Adrenal gland (tissue), 12 donors: ENCODE results near the gene KLK6. TPM values are rescaled to one million over a fixed set of nuclear protein-coding genes. Genes with fewer than 3 reads are reported as not detected.

Experiments used
- DNase-seq, 7 donors: peaks; one replicate each; pipeline ENCODE4 v3.0.0-alpha.2; 2019 to 2020
- H3K27ac ChIP-seq, 5 donors: fragments of 200-600 bp; sonication (generic) in 4 of 5; 1 replicate in 3 of 5; 2 replicates in 2 of 5; pipeline versions ENCODE4 v1.5.1 to v1.8.0; 2016 to 2020; ENCODE audit warnings: mild to moderate bottlenecking in 1 of 5
- H3K27me3 ChIP-seq: fragments of 200-600 bp; 2 replicates; pipeline ENCODE4 v1.8.0; 2021
- H3K36me3 ChIP-seq, 2 donors: fragments of 200-600 bp; replicated peaks in 1 of 2; 1 replicate in 1 of 2; 2 replicates in 1 of 2; pipeline versions ENCODE4 v1.5.1 to v1.8.0; 2018 to 2022
- H3K4me1 ChIP-seq, 2 donors: fragments of 200-600 bp; replicated peaks in 1 of 2; 1 replicate in 1 of 2; 2 replicates in 1 of 2; pipeline versions ENCODE4 v1.5.1 to v1.8.0; 2018 to 2021
- H3K4me3 ChIP-seq, 4 donors: fragments of 200-600 bp; sonication (generic) in 3 of 4; one replicate each; pipeline ENCODE4 v1.5.1; 2016 to 2018
- H3K9me3 ChIP-seq, 3 donors: fragments of 200-600 bp; sonication (generic) in 1 of 3; replicated peaks in 1 of 3; 1 replicate in 2 of 3; 2 replicates in 1 of 3; pipeline versions ENCODE4 v1.5.1 to v1.8.0; 2016 to 2021
- POLR2A ChIP-seq, 2 donors: fragments of 450-650 bp; IDR thresholded peaks; one replicate each; pipeline ENCODE4 v1.6.1; 2017; ENCODE audit warnings: antibody characterized with exemption in 2 of 2, mild to moderate bottlenecking in 2 of 2, moderate library complexity in 1 of 2
- WGBS, 4 donors: extraction: QIAGEN DNeasy Blood & Tissue Kit in 2 of 4; methylation state at CpG; one replicate each; pipeline versions ENCODE4 v1.1.5 to v1.1.7; 2013 to 2017; 5-methylcytosine and 5-hydroxymethylcytosine counted together
- intact Hi-C, 2 donors: fragments of 100-400 bp; cut with DNase I; formaldehyde crosslinking; loops; one replicate each; pipeline versions ENCODE4 v1.14.1 to v1.15.0; 2022 to 2023
- polyA plus RNA-seq, 3 donors: library from polyadenylated mRNA; stranded (reverse); fragments of 200-250 nt in 2 of 3; fragments of 350-450 nt in 1 of 3; fragmentation: Illumina TruSeq in 1 of 3; extraction: RNeasy Lipid Tissue Mini Kit (QIAGEN cat#74804) in 1 of 3; gene quantifications; one replicate each; pipeline ENCODE4 v1.2.3, GENCODE V29; 2013 to 2014
- total RNA-seq, 9 donors: library from RNA; depleted of rRNA in 4 of 9; stranded (reverse); fragments of >200 nt in 4 of 9; fragments of 120-200 nt in 1 of 9; fragmentation: NEBNext Ultra II Directional in 1 of 9; extraction: Animal tissue kit (Norgen Biotek cat#: 25700) in 1 of 9; gene quantifications; one replicate each; pipeline versions ENCODE4 v1.1.0 to v1.2.4, GENCODE V29; 2013 to 2023
- TF ChIP-seq, protein P1 (sequence below), 6 experiments: fragments of 450-650 bp in 4 of 6; fragments of 200-600 bp in 2 of 6; sonication (generic) in 1 of 6; IDR thresholded peaks; 1 replicate in 5 of 6; 2 replicates in 1 of 6; pipeline versions ENCODE4 v1.5.1 to v1.8.0; 2016 to 2021; ENCODE audit warnings: antibody characterized with exemption in 6 of 6, mild to moderate bottlenecking in 2 of 6, moderate library complexity in 1 of 6
- donor health status: healthy with polysubstance abuse.
- donor health status: Bipolar disorder and iron deficiency.
- donor health status: DM: yes; HTN: yes; CAD: no.
- donor health status: DM: no; HTN: no; CAD: no.
- donor health status: DM: no; HTN: no; CAD: no.
- donor health status: DM: yes; HTN: yes; CAD: no.

Gene KLK6
- total and polyA plus RNA-seq, 12 donors, result not detected

DNA sequence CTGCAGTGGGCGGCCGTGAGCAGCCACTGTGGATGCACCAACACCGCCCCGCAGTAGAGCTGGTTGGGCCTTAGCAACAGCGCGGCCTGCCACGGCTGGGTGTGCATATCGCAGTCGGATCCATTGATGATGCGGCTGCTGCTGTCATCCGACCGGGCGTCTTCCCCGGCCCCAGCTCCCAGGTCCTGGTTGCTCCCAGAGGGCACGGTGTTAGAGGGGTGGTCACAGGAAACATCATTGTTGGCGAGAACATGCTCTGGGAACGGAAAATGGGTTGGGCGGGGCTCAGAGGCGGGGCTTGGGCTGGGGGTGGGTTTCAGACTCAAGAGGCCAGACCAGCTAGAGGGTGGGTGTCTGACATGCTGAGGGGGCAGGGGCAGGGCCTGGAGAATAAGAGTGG is 19.5 kb downstream of the KLK6 start:
- intact Hi-C loops, result no loop called here

GRCh38 chr19:50947123-50947522 is 22.3 kb downstream of the KLK6 start:
- Histone ChIP-seq H3K27me3 (no peaks in the 10 kb centered on the region), H3K27ac (no peak overlapping the region), H3K36me3 (no peaks in the 10 kb centered on the region), H3K9me3 (no peaks in the 10 kb centered on the region), H3K4me1 (no peaks in the 10 kb centered on the region), H3K4me3 (no peak overlapping the region)
- no peak for TF ChIP-seq POLR2A (IDR thresholded peaks at IDR 0.05)
- WGBS, 4 donors, result 59 to 72% (median 71%) methylated on average over 4 of the region's 4 CpGs
- intact Hi-C loops, result no loop called here
- no peak for DNase-seq

More for the DNA sequence above, 19.5 kb downstream of the KLK6 start:
- Histone ChIP-seq H3K27me3 (no peaks in the 10 kb centered on the region), H3K9me3 (no peaks in the 10 kb centered on the region), H3K4me3 (no peak overlapping the region), H3K27ac (no peak overlapping the region), H3K4me1 (no peaks in the 10 kb centered on the region), H3K36me3 (no peaks in the 10 kb centered on the region)
- no peak for DNase-seq
- TF ChIP-seq, protein P1, sequence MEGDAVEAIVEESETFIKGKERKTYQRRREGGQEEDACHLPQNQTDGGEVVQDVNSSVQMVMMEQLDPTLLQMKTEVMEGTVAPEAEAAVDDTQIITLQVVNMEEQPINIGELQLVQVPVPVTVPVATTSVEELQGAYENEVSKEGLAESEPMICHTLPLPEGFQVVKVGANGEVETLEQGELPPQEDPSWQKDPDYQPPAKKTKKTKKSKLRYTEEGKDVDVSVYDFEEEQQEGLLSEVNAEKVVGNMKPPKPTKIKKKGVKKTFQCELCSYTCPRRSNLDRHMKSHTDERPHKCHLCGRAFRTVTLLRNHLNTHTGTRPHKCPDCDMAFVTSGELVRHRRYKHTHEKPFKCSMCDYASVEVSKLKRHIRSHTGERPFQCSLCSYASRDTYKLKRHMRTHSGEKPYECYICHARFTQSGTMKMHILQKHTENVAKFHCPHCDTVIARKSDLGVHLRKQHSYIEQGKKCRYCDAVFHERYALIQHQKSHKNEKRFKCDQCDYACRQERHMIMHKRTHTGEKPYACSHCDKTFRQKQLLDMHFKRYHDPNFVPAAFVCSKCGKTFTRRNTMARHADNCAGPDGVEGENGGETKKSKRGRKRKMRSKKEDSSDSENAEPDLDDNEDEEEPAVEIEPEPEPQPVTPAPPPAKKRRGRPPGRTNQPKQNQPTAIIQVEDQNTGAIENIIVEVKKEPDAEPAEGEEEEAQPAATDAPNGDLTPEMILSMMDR (IDR thresholded peaks at IDR 0.05), result no peak
- no peak for TF ChIP-seq POLR2A (IDR thresholded peaks at IDR 0.05)
- 35 to 59% (median 54%) methylated on average over 3 to 19 of the region's 19 CpGs for WGBS, 4 donors

DNA sequence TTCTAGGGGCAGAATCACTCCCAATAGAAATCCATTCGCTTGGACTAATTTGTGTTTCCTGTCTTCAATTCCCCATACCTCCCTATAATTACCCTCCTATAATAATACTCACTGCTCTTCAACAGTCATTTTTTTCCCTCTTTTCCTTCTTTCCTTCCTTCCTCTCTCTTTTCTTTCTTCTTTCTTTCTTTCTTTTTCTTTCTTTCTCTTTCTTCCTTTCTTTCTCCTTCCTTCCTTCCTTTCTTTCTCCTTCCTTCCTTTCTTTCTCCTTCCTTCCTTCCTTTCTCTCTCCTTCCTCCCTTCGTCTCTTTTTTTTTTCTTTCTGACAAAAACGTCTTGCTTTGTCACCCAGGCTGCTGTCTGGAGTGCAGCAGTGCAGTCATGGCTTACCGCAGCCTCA is 24.6 kb downstream of the KLK6 start:
- Histone ChIP-seq H3K9me3 (no peaks in the 10 kb centered on the region), H3K36me3 (no peaks in the 10 kb centered on the region), H3K4me1 (no peaks in the 10 kb centered on the region), H3K27ac (no peak overlapping the region), H3K4me3 (no peak overlapping the region), H3K27me3 (peaks cover 3% of the 10 kb centered on the region)
- 62 to 74% (median 64%) methylated on average over 4 of the region's 4 CpGs for WGBS, 4 donors
- TF ChIP-seq, protein P1 (IDR thresholded peaks at IDR 0.05), result no peak
- TF ChIP-seq POLR2A (IDR thresholded peaks at IDR 0.05), result no peak
- intact Hi-C loops, result no loop called here
- no peak for DNase-seq

DNA sequence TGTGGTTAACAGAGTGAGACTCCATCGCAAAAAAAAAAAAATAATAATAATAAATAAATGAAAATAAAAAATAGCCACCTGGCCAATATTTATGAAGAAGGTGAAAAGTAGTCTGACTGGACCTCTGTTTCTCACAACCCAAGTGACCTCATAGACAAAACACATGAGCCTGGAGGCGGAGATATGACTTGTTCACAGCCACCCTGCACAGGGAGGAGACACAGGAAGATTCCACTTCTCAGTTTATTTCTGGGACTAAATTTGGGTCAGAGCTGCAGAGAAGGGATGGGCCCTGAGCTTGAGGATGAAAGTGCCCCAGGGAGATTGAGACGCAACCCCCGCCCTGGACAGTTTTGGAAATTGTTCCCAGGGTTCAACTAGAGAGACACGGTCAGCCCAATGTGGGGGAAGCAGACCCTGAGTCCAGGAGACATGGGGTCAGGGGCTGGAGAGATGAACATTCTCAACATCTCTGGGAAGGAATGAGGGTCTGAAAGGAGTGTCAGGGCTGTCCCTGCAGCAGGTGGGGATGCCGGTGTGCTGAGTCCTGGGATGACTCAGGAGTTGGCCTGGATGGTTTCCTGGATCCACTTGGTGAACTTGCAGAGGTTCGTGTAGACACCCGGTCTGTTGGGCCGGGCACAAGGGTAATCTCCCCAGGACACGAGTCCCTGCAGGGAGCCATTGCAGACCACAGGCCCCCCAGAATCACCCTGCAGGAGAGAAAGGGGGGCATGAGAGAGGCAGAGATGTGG is 26.1 kb downstream of the KLK6 start:
- Histone ChIP-seq H3K9me3 (no peaks in the 10 kb centered on the region), H3K36me3 (no peaks in the 10 kb centered on the region), H3K27me3 (peaks cover 3% of the 10 kb centered on the region), H3K4me3 (no peak overlapping the region), H3K27ac (no peak overlapping the region), H3K4me1 (no peaks in the 10 kb centered on the region)
- intact Hi-C loops, result no loop called here
- DNase-seq, result no peak
- no peak for TF ChIP-seq POLR2A (IDR thresholded peaks at IDR 0.05)
- TF ChIP-seq, protein P1 (IDR thresholded peaks at IDR 0.05), result no peak
- whole genome bisulfite sequencing, 4 donors, result 68 to 84% (median 81%) methylated on average over 8 to 10 of the region's 10 CpGs

DNA sequence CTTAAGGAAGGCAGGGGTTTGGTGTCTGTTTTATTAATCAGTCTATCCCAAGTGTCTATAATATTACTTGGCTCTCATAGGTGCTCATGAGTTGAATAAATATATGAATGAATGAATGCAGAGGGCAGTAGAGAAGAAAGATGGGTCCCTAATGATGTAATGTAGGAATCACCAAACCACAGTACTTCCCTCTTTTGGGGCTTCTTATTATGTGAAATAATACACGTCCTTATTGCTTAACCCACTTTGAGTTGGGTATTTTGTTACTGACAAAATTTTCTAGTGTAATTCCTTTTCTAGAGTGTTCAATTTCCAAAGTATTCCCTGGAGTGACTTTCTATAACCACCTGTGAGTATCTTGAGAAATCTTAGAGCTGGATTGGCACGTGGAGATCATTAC is 29.8 kb downstream of the KLK6 start:
- H3K36me3 ChIP-seq, result no peaks in the 10 kb centered on the region
- 52 to 65% (median 58%) methylated on average over 2 of the region's 2 CpGs for WGBS, 4 donors
- H3K4me3 ChIP-seq, result no peak overlapping the region
- peaks cover 3% of the 10 kb centered on the region for H3K27me3 ChIP-seq
- TF ChIP-seq, protein P1 (IDR thresholded peaks at IDR 0.05), result no peak
- TF ChIP-seq POLR2A (IDR thresholded peaks at IDR 0.05), result no peak
- no peaks in the 10 kb centered on the region for H3K9me3 ChIP-seq
- no peaks in the 10 kb centered on the region for H3K4me1 ChIP-seq
- H3K27ac ChIP-seq, result no peak overlapping the region
- intact Hi-C loops, result loop anchor here in 1 of 2 donors (10.0 kb wide), 1 partner anchor 155 kb away; no protein-coding TSS in a partner anchor
- no peak for DNase-seq
